ENCODE measurements around the gene CAMK1G. TPM values are rescaled to one million over a fixed set of nuclear protein-coding genes. Genes with fewer than 3 reads are reported as not detected.

The CAMK1G gene
- total RNA-seq, 2 experiments from 2014 or later = 0.69 to 0.94 TPM

DNA sequence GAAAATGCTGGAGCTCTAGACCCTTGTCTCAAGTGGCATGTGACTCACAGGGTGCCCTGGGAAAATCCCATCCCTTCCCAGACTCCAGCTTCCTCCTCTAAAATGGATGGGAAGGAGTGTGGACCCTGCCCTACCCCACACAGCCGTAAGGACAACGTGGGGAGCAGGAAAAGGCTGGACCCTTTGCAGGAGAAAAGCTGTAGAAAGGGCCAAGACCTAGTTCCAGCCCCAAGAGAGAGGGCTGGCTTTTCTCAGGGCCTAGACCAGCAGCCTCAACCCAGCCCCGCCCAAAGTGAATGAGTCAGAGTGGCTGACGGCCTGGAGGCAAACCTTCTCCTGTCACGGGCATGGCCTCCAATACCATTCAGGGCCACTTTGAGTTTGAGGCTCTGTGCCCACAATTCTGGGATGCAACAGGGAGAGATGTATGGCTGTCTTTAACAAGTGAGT is 67.6 kb downstream of the CAMK1G start:
- peaks cover 57% of the 10 kb centered on the region for H3K4me1 Mint-ChIP-seq (ENCODE audit: low read depth)
- no peaks in the 10 kb centered on the region for H3K9me3 Mint-ChIP-seq
- peak; percentile 90 for DNase-seq
- H3K27ac Mint-ChIP-seq = peak overlapping the region; percentile 59
- no peaks in the 10 kb centered on the region for H3K27me3 Mint-ChIP-seq
- ChIA-PET CTCF (interaction anchor here (0.8 to 2.8 kb wide), 2 partner anchors 32 to 42 kb away, joined by 3 to 8 read pairs; no protein-coding TSS in a partner anchor), POLR2A (interaction anchor here (0.5 kb wide), 2 partner anchors 24 to 70 kb away, joined by 3 to 4 read pairs; partner anchors contain the start of gene G0S2)
- intact Hi-C loops (cut with micrococcal nuclease) = loop anchor here (1.0 to 2.0 kb wide), 6 partner anchors 9 to 117 kb away; no protein-coding TSS in a partner anchor
- no peak overlapping the region for H3K4me3 Mint-ChIP-seq
- no peaks in the 10 kb centered on the region for H3K36me3 Mint-ChIP-seq

GRCh38 chr1:209652121-209652735 is 68.7 kb downstream of the CAMK1G start, which contains the start of gene LAMB3:
LAMB3 (minus strand) TSS chr1:209652425; CDS start chr1:209650944, 1,481 bp downstream.
- no peak for DNase-seq
- ChIA-PET CTCF (interaction anchor here (0.8 to 2.8 kb wide), 7 partner anchors 24 to 171 kb away, joined by 3 to 13 read pairs (median 6); partner anchors contain the start of gene G0S2), POLR2A (interaction anchor here (0.9 to 1.5 kb wide), 4 partner anchors 21 to 116 kb away, joined by 3 to 6 read pairs (median 5); no protein-coding TSS in a partner anchor)
- Mint-ChIP-seq H3K27ac (peak within 1 kb of the TSS; percentile 59), H3K4me1 (ENCODE audit: low read depth) (peaks cover 57% of the 10 kb centered on the region), H3K27me3 (no peaks in the 10 kb centered on the region), H3K4me3 (no peak within 1 kb of the TSS), H3K9me3 (no peaks in the 10 kb centered on the region), H3K36me3 (no peaks in the 10 kb centered on the region)
- intact Hi-C loops (cut with micrococcal nuclease) = no loop called here

GRCh38 chr1:209652873-209653401 is 69.4 kb downstream of the CAMK1G start:
- Mint-ChIP-seq H3K27ac (no peak overlapping the region), H3K36me3 (no peaks in the 10 kb centered on the region), H3K9me3 (no peaks in the 10 kb centered on the region), H3K27me3 (no peaks in the 10 kb centered on the region), H3K4me1 (ENCODE audit: low read depth) (peaks cover 60% of the 10 kb centered on the region), H3K4me3 (no peak overlapping the region)
- intact Hi-C loops (cut with micrococcal nuclease) = no loop called here
- ChIA-PET CTCF (interaction anchor here (0.7 to 2.8 kb wide), 9 partner anchors 23 to 95 kb away, joined by 3 to 13 read pairs (median 6); partner anchors contain the start of gene G0S2), POLR2A (interaction anchor here (0.9 to 1.5 kb wide), 5 partner anchors 13 to 116 kb away, joined by 3 to 6 read pairs (median 5); no protein-coding TSS in a partner anchor)
- peak; percentile 85 for DNase-seq

- H3K27ac Mint-ChIP-seq = no peak overlapping the region
- H3K4me3 Mint-ChIP-seq = no peak overlapping the region
- no peaks in the 10 kb centered on the region for H3K36me3 Mint-ChIP-seq
- H3K4me1 Mint-ChIP-seq (ENCODE audit: low read depth) = peaks cover 57% of the 10 kb centered on the region
- ChIA-PET CTCF (interaction anchor here (0.7 to 2.8 kb wide), 6 partner anchors 27 to 809 kb away, joined by 3 to 13 read pairs (median 5); no protein-coding TSS in a partner anchor), POLR2A (interaction anchor here (1.4 kb wide), 1 partner anchor 12 kb away, joined by 3 read pairs; no protein-coding TSS in a partner anchor)
- DNase-seq = no peak
- no peaks in the 10 kb centered on the region for H3K27me3 Mint-ChIP-seq
- intact Hi-C loops (cut with micrococcal nuclease) = no loop called here
- H3K9me3 Mint-ChIP-seq = no peaks in the 10 kb centered on the region
Measured at GRCh38 chr1:209653915-209654351, 70.4 kb downstream of the CAMK1G start.

- H3K36me3 Mint-ChIP-seq = no peaks in the 10 kb centered on the region
- H3K4me3 Mint-ChIP-seq = no peak overlapping the region
- intact Hi-C loops (cut with micrococcal nuclease) = no loop called here
- POLR2A ChIA-PET = interaction anchor here (0.9 kb wide), 1 partner anchor 19 kb away, joined by 3 read pairs; the partner anchor contains the start of gene G0S2
- H3K4me1 Mint-ChIP-seq (ENCODE audit: low read depth) = peaks cover 52% of the 10 kb centered on the region
- H3K27me3 Mint-ChIP-seq = no peaks in the 10 kb centered on the region
- H3K9me3 Mint-ChIP-seq = no peaks in the 10 kb centered on the region
- DNase-seq = no peak
- CTCF ChIA-PET = interaction anchor here (1.0 to 1.6 kb wide), 2 partner anchors 14 to 28 kb away, joined by 3 to 4 read pairs; no protein-coding TSS in a partner anchor
- no peak overlapping the region for H3K27ac Mint-ChIP-seq
Measured at GRCh38 chr1:209655411-209656231, 72.1 kb downstream of the CAMK1G start.

GRCh38 chr1:209657140-209657879 is 73.8 kb downstream of the CAMK1G start:
- H3K4me1 Mint-ChIP-seq (ENCODE audit: low read depth) = peaks cover 42% of the 10 kb centered on the region

GRCh38 chr1:209657918-209658317 is 74.4 kb downstream of the CAMK1G start:
- ChIA-PET CTCF (interaction anchor here (1.1 kb wide), 1 partner anchor 31 kb away, joined by 3 read pairs; no protein-coding TSS in a partner anchor), POLR2A (interaction anchor here (1.3 kb wide), 1 partner anchor 15 kb away, joined by 4 read pairs; no protein-coding TSS in a partner anchor)
- H3K27me3 Mint-ChIP-seq = no peaks in the 10 kb centered on the region
- H3K4me3 Mint-ChIP-seq = no peak overlapping the region
- DNase-seq = no peak
- no peak overlapping the region for H3K27ac Mint-ChIP-seq
- intact Hi-C loops (cut with micrococcal nuclease) = no loop called here
- no peaks in the 10 kb centered on the region for H3K9me3 Mint-ChIP-seq
- peaks cover 37% of the 10 kb centered on the region for H3K4me1 Mint-ChIP-seq (ENCODE audit: low read depth)
- H3K36me3 Mint-ChIP-seq = no peaks in the 10 kb centered on the region

More at GRCh38 chr1:209657140-209657879, 73.8 kb downstream of the CAMK1G start:
- Mint-ChIP-seq H3K27me3 (no peaks in the 10 kb centered on the region), H3K9me3 (no peaks in the 10 kb centered on the region), H3K36me3 (no peaks in the 10 kb centered on the region), H3K4me3 (no peak overlapping the region), H3K27ac (no peak overlapping the region)
- peak; percentile 35 for DNase-seq
- ChIA-PET POLR2A (no interaction called here), CTCF (interaction anchor here (1.1 kb wide), 1 partner anchor 30 kb away, joined by 3 read pairs; no protein-coding TSS in a partner anchor)
- intact Hi-C loops (cut with micrococcal nuclease) = no loop called here

GRCh38 chr1:209659909-209660308 is 76.4 kb downstream of the CAMK1G start:
- no peak for DNase-seq
- intact Hi-C loops (cut with micrococcal nuclease) = loop anchor here (1.0 kb wide), 1 partner anchor 9 kb away; no protein-coding TSS in a partner anchor
- peaks cover 23% of the 10 kb centered on the region for H3K4me1 Mint-ChIP-seq (ENCODE audit: low read depth)
- POLR2A ChIA-PET = no interaction called here
- H3K4me3 Mint-ChIP-seq = no peak overlapping the region
- CTCF ChIA-PET = interaction anchor here (1.4 to 1.5 kb wide), 2 partner anchors 12 to 89 kb away, joined by 3 to 4 read pairs; no protein-coding TSS in a partner anchor
- no peaks in the 10 kb centered on the region for H3K9me3 Mint-ChIP-seq
- H3K27ac Mint-ChIP-seq = no peak overlapping the region
- H3K27me3 Mint-ChIP-seq = no peaks in the 10 kb centered on the region
- H3K36me3 Mint-ChIP-seq = peaks cover 2% of the 10 kb centered on the region

DNA sequence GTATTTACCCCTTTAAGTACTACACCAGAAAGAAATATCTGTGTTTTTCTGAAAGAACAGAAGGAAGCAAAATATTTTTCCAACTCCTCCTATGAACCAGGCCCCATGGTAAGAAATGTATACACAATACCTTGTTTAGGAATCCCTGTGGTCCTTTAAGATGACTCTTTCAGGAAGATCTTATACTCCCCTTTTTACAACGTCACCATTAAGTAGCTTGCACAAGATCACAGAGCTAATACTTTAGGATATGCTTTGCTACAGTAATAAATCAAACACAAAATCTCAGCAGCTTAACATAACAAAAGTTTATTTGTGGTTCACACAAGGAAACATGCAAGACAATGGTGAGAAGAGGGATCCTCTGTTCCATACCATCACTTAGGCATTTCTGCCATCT is 77.6 kb downstream of the CAMK1G start:
- H3K27ac Mint-ChIP-seq = no peak overlapping the region
- ChIA-PET CTCF (interaction anchor here (1.5 kb wide), 1 partner anchor 88 kb away, joined by 4 read pairs; no protein-coding TSS in a partner anchor), POLR2A (no interaction called here)
- H3K4me1 Mint-ChIP-seq (ENCODE audit: low read depth) = peaks cover 23% of the 10 kb centered on the region
- DNase-seq = no peak
- H3K27me3 Mint-ChIP-seq = no peaks in the 10 kb centered on the region
- H3K36me3 Mint-ChIP-seq = peaks cover 2% of the 10 kb centered on the region
- H3K4me3 Mint-ChIP-seq = no peak overlapping the region
- H3K9me3 Mint-ChIP-seq = no peaks in the 10 kb centered on the region
- intact Hi-C loops (cut with micrococcal nuclease) = no loop called here

DNA sequence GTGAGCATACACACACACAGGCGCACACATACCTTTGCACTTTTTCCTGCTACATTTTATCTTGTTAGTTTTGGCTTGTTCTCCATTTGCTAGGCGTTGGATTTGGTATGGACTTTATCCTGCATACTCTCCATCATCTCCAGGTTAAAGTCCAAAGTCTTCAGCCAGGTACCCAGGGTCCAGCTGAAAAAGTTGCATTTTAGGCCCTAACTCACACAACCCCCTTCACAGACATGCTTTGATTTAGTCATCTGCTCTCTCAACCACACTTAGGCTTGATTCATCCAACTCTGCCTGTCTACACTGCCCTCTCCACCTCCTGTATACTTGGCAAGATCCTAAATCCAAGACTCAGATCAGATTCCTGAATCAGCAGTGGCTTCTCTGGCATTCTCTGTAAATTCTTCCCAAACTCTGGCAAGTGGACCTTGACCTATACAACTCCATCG is 79.4 kb downstream of the CAMK1G start:
- intact Hi-C loops (cut with micrococcal nuclease) = no loop called here
- no peak for DNase-seq
- no peaks in the 10 kb centered on the region for H3K9me3 Mint-ChIP-seq
- no peak overlapping the region for H3K4me3 Mint-ChIP-seq
- POLR2A ChIA-PET = no interaction called here
- H3K4me1 Mint-ChIP-seq (ENCODE audit: low read depth) = peaks cover 20% of the 10 kb centered on the region
- no peaks in the 10 kb centered on the region for H3K27me3 Mint-ChIP-seq
- H3K27ac Mint-ChIP-seq = no peak overlapping the region
- CTCF ChIA-PET = no interaction called here
- peaks cover 2% of the 10 kb centered on the region for H3K36me3 Mint-ChIP-seq

Data from activated CD4-positive, alpha-beta memory T cell treated with anti-CD3 and anti-CD28 coated beads for 36 hours (primary cell).